Activated CD4-positive, alpha-beta T cell treated with anti-CD3 and anti-CD28 coated beads for 24 hours (primary cell): Measurements from ENCODE around the gene ADCK2.
"Not testable (repeated sequence)": the region's sequence is repeated elsewhere in the genome, so short reads cannot be mapped to it uniquely, and the experiment has no call there.

Experiments used
- DNase-seq, 2 donors: peaks; one replicate each; pipeline ENCODE4 v3.0.0-alpha.2; 2020; ENCODE audit warnings: low read depth in 2 of 2

The ADCK2 gene

GRCh38 chr7:140672382-140673062 lies at the start of gene ADCK2:
TSS of gene ADCK2 (plus strand) at chr7:140672945. CDS start at chr7:140673331, 386 bp downstream.
- peak; percentile 42 to 47 for DNase-seq

- DNase-seq: no peak
Observed at GRCh38 chr7:140623980-140624379, 48.8 kb upstream of the ADCK2 start.

GRCh38 chr7:140624392-140625191 lies 48.2 kb upstream of the ADCK2 start:
- DNase-seq: no peak

GRCh38 chr7:140625192-140625558 lies 47.6 kb upstream of the ADCK2 start:
- DNase-seq: not testable (repeated sequence)

- no peak for DNase-seq
Observed at GRCh38 chr7:140625908-140626868, 46.6 kb upstream of the ADCK2 start.

- DNase-seq: no peak
Observed at GRCh38 chr7:140631021-140631420, 41.7 kb upstream of the ADCK2 start.

- no peak for DNase-seq
Observed at GRCh38 chr7:140631602-140632001, 41.1 kb upstream of the ADCK2 start.

- DNase-seq: no peak
Observed at GRCh38 chr7:140635345-140635744, 37.4 kb upstream of the ADCK2 start.

GRCh38 chr7:140635816-140636215 lies 36.9 kb upstream of the ADCK2 start:
- DNase-seq: no peak

- DNase-seq: no peak
Observed at GRCh38 chr7:140637400-140637799, 35.3 kb upstream of the ADCK2 start.

GRCh38 chr7:140638173-140638791 lies 34.5 kb upstream of the ADCK2 start:
- no peak for DNase-seq

- DNase-seq: no peak
Observed at GRCh38 chr7:140639366-140640053, 33.2 kb upstream of the ADCK2 start.

- DNase-seq: no peak
Observed at GRCh38 chr7:140640060-140640637, 32.6 kb upstream of the ADCK2 start.

GRCh38 chr7:140640727-140641523 lies 31.8 kb upstream of the ADCK2 start, which contains the start of gene DENND2A:
TSS of gene DENND2A (minus strand) at chr7:140640813. CDS start at chr7:140602397, 38,416 bp downstream.
- DNase-seq: no peak

GRCh38 chr7:140641524-140642195 lies 31.1 kb upstream of the ADCK2 start:
- DNase-seq: no peak

- no peak for DNase-seq
Observed at GRCh38 chr7:140643416-140643815, 29.3 kb upstream of the ADCK2 start.

GRCh38 chr7:140644761-140645160 lies 28.0 kb upstream of the ADCK2 start:
- not testable (repeated sequence) for DNase-seq

- no peak for DNase-seq
Observed at GRCh38 chr7:140645166-140645900, 27.4 kb upstream of the ADCK2 start.
